GM18868 (cell line): ENCODE measurements around the gene EYA3.

Source experiments
- ATAC-seq: cut with Tn5 transposase; IDR thresholded peaks from one replicate; pipeline ENCODE4 v1.9.1; 2021; ENCODE audit warnings: mild to moderate bottlenecking, moderate library complexity; ENCODE audit not compliant: unreplicated experiment

The EYA3 gene

GRCh38 chr1:28114844-28115243 is 26.4 kb upstream of the EYA3 start:
- no peak for ATAC-seq

- no peak for ATAC-seq
Measured at GRCh38 chr1:28113242-28113572, 24.8 kb upstream of the EYA3 start.

GRCh38 chr1:28112388-28113241 is 24.2 kb upstream of the EYA3 start:
- no peak for ATAC-seq

GRCh38 chr1:28111157-28111556 is 22.7 kb upstream of the EYA3 start:
- no peak for ATAC-seq

GRCh38 chr1:28110555-28110954 is 22.1 kb upstream of the EYA3 start:
- ATAC-seq: no peak

- ATAC-seq: no peak
Measured at GRCh38 chr1:28109639-28110038, 21.2 kb upstream of the EYA3 start.

- ATAC-seq: no peak
Measured at GRCh38 chr1:28108001-28108400, 19.6 kb upstream of the EYA3 start.

GRCh38 chr1:28104866-28105467 is 16.6 kb upstream of the EYA3 start:
- ATAC-seq: no peak

- ATAC-seq: no peak
Measured at GRCh38 chr1:28102189-28102588, 13.8 kb upstream of the EYA3 start.

GRCh38 chr1:28099050-28099769 is 10.8 kb upstream of the EYA3 start:
- ATAC-seq: no peak

- ATAC-seq: no peak
Measured at GRCh38 chr1:28097100-28097472, 8.7 kb upstream of the EYA3 start.

- no peak for ATAC-seq
Measured at GRCh38 chr1:28096210-28097099, 8.0 kb upstream of the EYA3 start.

GRCh38 chr1:28091043-28091781 is 2.8 kb upstream of the EYA3 start:
- ATAC-seq: no peak

- peak; percentile 5 for ATAC-seq
Measured at GRCh38 chr1:28087614-28088167, 719 bp downstream of the EYA3 start.

GRCh38 chr1:28086651-28087050 is 1.8 kb downstream of the EYA3 start:
- ATAC-seq: no peak

- no peak for ATAC-seq
Measured at GRCh38 chr1:28085129-28085528, 3.3 kb downstream of the EYA3 start.

GRCh38 chr1:28083876-28084275 is 4.5 kb downstream of the EYA3 start:
- ATAC-seq: no peak

GRCh38 chr1:28078680-28079626 is 9.5 kb downstream of the EYA3 start:
- no peak for ATAC-seq

GRCh38 chr1:28078262-28078661 is 10.1 kb downstream of the EYA3 start:
- no peak for ATAC-seq
